IMR-90 (cell line): Measurements from ENCODE around the gene NDUFB4. TPM values are rescaled to one million over a fixed set of nuclear protein-coding genes. Genes with fewer than 3 reads are reported as not detected.

Experiments used
- ATAC-seq: fragments of 200-7000 bp; cut with Tn5 transposase; 2 replicates; pipeline ENCODE4 v1.9.1; 2020; ENCODE audit warnings: low read depth, mild to moderate bottlenecking, moderate library complexity
- BruUV-seq: library from RNA; stranded (reverse); fragments of 400-500 nt; replicated peaks from 2 replicates; lab custom pipeline; 2021; lab: Mats Ljungman, UMichigan
- CTCF ChIA-PET: fragments of 300-600 bp; formaldehyde crosslinking; extraction: SDS; loops from one replicate; lab custom pipeline; 2021; ENCODE audit warnings: antibody characterized with exemption; lab: Yijun Ruan, JAX
- POLR2A ChIA-PET: fragments of 300-600 bp; sonication (Branson Sonifier 250); formaldehyde crosslinking; loops from one replicate; lab custom pipeline; 2022; ENCODE audit warnings: antibody characterized with exemption; ENCODE audit not compliant: unreplicated experiment; lab: Charles Lee
- DNase-seq: peaks from one replicate; pipeline ENCODE4 v3.0.0; 2013
- H2AFZ ChIP-seq: replicated peaks from 2 replicates; pipeline ENCODE3; 2013; ENCODE audit warnings: low read length, mild to moderate bottlenecking; ENCODE audit not compliant: poor library complexity
- H2AK5ac ChIP-seq: 2 replicates; pipeline ENCODE4 v1.6.1; 2013; ENCODE audit warnings: low read depth, low read length, inconsistent platforms
- H2AK9ac ChIP-seq: replicated peaks from 2 replicates; pipeline ENCODE3; 2013; ENCODE audit warnings: mild to moderate bottlenecking, low read depth, low read length, moderate library complexity; ENCODE audit not compliant: poor library complexity
- H2BK120ac ChIP-seq: 2 replicates; pipeline ENCODE4 v1.6.1; 2013; ENCODE audit warnings: low read depth, low read length, inconsistent platforms
- H2BK15ac ChIP-seq: 3 replicates; pipeline ENCODE4 v1.6.1; 2013; ENCODE audit warnings: low read depth, low read length, inconsistent platforms
- H2BK20ac ChIP-seq: 2 replicates; pipeline ENCODE4 v1.6.1; 2013; ENCODE audit warnings: low read depth, mild to moderate bottlenecking, inconsistent platforms, low read length, moderate library complexity
- H2BK5ac ChIP-seq: 2 replicates; pipeline ENCODE4 v1.6.1; 2013; ENCODE audit warnings: mild to moderate bottlenecking, low read depth, low read length, inconsistent platforms; ENCODE audit not compliant: poor library complexity, severe bottlenecking
- H3K14ac ChIP-seq: replicated peaks from 2 replicates; pipeline ENCODE4 v1.6.1; 2013; ENCODE audit warnings: low read depth, low read length, inconsistent platforms
- H3K18ac ChIP-seq: 2 replicates; pipeline ENCODE4 v1.6.1; 2013; ENCODE audit warnings: low read depth, low read length, control low read depth
- H3K23ac ChIP-seq: 2 replicates; pipeline ENCODE4 v1.6.1; 2013; ENCODE audit warnings: low read depth, low read length, inconsistent platforms
- H3K27ac ChIP-seq: 2 replicates; pipeline ENCODE4 v1.5.1; 2013; ENCODE audit warnings: mild to moderate bottlenecking, control low read depth, low read length; ENCODE audit not compliant: insufficient read depth
- H3K27me3 ChIP-seq: 2 replicates; pipeline ENCODE4 v1.6.1; 2013; ENCODE audit warnings: low read length; ENCODE audit not compliant: control insufficient read depth, insufficient read depth
- H3K36me3 ChIP-seq: 2 replicates; pipeline ENCODE4 v1.6.1; 2013; ENCODE audit warnings: low read length, mixed read lengths; ENCODE audit not compliant: control insufficient read depth, insufficient read depth
- H3K4ac ChIP-seq: 2 replicates; pipeline ENCODE4 v1.6.1; 2013; ENCODE audit warnings: low read depth, low read length, inconsistent platforms
- H3K4me1 ChIP-seq: 2 replicates; pipeline ENCODE4 v1.6.1; 2013; ENCODE audit warnings: low read length, mixed read lengths; ENCODE audit not compliant: control insufficient read depth, insufficient read depth
- H3K4me2 ChIP-seq: 2 replicates; pipeline ENCODE4 v1.6.1; 2013; ENCODE audit warnings: low read depth, mild to moderate bottlenecking, control low read depth, low read length, moderate library complexity
- H3K4me3 ChIP-seq: 2 replicates; pipeline ENCODE4 v1.5.1; 2013; ENCODE audit warnings: low read depth, mild to moderate bottlenecking, control low read depth, low read length, moderate library complexity; ENCODE audit not compliant: insufficient read depth
- H3K56ac ChIP-seq: 2 replicates; pipeline ENCODE4 v1.6.1; 2013; ENCODE audit warnings: low read length, inconsistent platforms; ENCODE audit not compliant: insufficient read depth; ENCODE audit errors: extremely low read depth
- H3K79me1 ChIP-seq, 2 experiments: 2 replicates each; pipeline ENCODE4 v1.6.1; 2013; ENCODE audit warnings: low read length in 2 of 2, inconsistent platforms in 1 of 2, low read depth in 1 of 2
- H3K9ac ChIP-seq: 2 replicates; pipeline ENCODE4 v1.6.1; 2013; ENCODE audit warnings: low read depth, low read length, control low read depth
- H3K9me1 ChIP-seq: 2 replicates; pipeline ENCODE4 v1.6.1; 2013; ENCODE audit warnings: low read length, inconsistent platforms; ENCODE audit not compliant: insufficient read depth
- H3K9me3 ChIP-seq: 2 replicates; pipeline ENCODE4 v1.6.1; 2013; ENCODE audit warnings: low read length; ENCODE audit not compliant: control insufficient read depth, insufficient read depth
- H4K20me1 ChIP-seq: 2 replicates; pipeline ENCODE4 v1.6.1; 2013; ENCODE audit warnings: low read length, inconsistent platforms; ENCODE audit not compliant: insufficient read depth
- H4K5ac ChIP-seq: 2 replicates; pipeline ENCODE4 v1.6.1; 2013; ENCODE audit warnings: mild to moderate bottlenecking, low read depth, low read length, control low read depth
- H4K8ac ChIP-seq, 2 experiments: 2 replicates each; pipeline ENCODE4 v1.6.1; 2013; ENCODE audit warnings: low read depth in 2 of 2, low read length in 2 of 2, control low read depth in 1 of 2, inconsistent platforms in 1 of 2
- H4K91ac ChIP-seq: 2 replicates; pipeline ENCODE4 v1.6.1; 2013; ENCODE audit warnings: low read depth, low read length, inconsistent platforms; ENCODE audit not compliant: insufficient read depth
- CHD1 ChIP-seq: IDR thresholded peaks from 2 replicates; pipeline ENCODE4 v1.6.1; 2012; ENCODE audit warnings: low read depth, low read length, improper control_type of control experiment
- NFE2L2 ChIP-seq: fragments of 150-350 bp; IDR thresholded peaks from 2 replicates; pipeline ENCODE4 v1.6.1; 2016; ENCODE audit warnings: low read depth, mild to moderate bottlenecking, low read length
- RAD21 ChIP-seq: IDR thresholded peaks from 2 replicates; pipeline ENCODE4 v1.6.1; 2012; ENCODE audit warnings: low read length, improper control_type of control experiment
- RCOR1 ChIP-seq: IDR thresholded peaks from 2 replicates; pipeline ENCODE4 v1.6.1; 2012; ENCODE audit warnings: mild to moderate bottlenecking, low read length, improper control_type of control experiment; ENCODE audit not compliant: insufficient replicate concordance
- dilution Hi-C: fragments of 300-500 bp; cut with HindIII; formaldehyde crosslinking; loops from one replicate; pipeline ENCODE4 v1.14.3; 2018; ENCODE audit warnings: low sequenced_read_pairs; ENCODE audit not compliant: unreplicated experiment
- in situ Hi-C: fragments of 300-500 bp; cut with MboI; formaldehyde crosslinking; loops from 3 replicates; pipeline ENCODE4 v1.14.3; 2019; ENCODE audit warnings: low sequenced_read_pairs, inconsistent platforms, mixed read lengths
- intact Hi-C: fragments of 100-400 bp; cut with micrococcal nuclease; formaldehyde crosslinking; loops from 2 replicates; pipeline ENCODE4 v1.10.0; 2022
- polyA plus RNA-seq, 3 experiments: library from polyadenylated mRNA; depleted of rRNA; stranded (reverse); fragments of >200 nt; gene quantifications; 2 replicates each; pipeline ENCODE4 v1.2.3, GENCODE V29; 2012; ENCODE audit warnings: low replicate concordance in 1 of 3
- total RNA-seq: library from RNA; depleted of rRNA; stranded (reverse); fragments of >200 nt; gene quantifications from 2 replicates; pipeline ENCODE4 v1.2.3, GENCODE V29; 2012

The NDUFB4 gene
- total and polyA plus RNA-seq, 2 of the 4 experiments (the other 2 are of a cell fraction): 53.9 to 278 TPM

GRCh38 chr3:120623727-120624093, 27.6 kb downstream of the NDUFB4 start:
- H3K79me1 ChIP-seq: no peaks in the 10 kb centered on the region
- H3K4ac ChIP-seq: no peak overlapping the region
- H2AK5ac ChIP-seq: no peak overlapping the region
- dilution Hi-C loops (no loop called here), intact Hi-C loops (no loop called here), in situ Hi-C loops (no loop called here)
- H3K9me1 ChIP-seq: no peaks in the 10 kb centered on the region
- H3K27ac ChIP-seq: no peak overlapping the region
- no peak overlapping the region for H3K9ac ChIP-seq
- ATAC-seq (no peak), DNase-seq (no peak)
- no peak overlapping the region for H3K56ac ChIP-seq
- no peaks in the 10 kb centered on the region for H3K27me3 ChIP-seq
- ChIA-PET POLR2A (no interaction called here), CTCF (no interaction called here)
- no peak overlapping the region for H2AK9ac ChIP-seq
- H3K4me3 ChIP-seq: no peak overlapping the region
- no peak overlapping the region for H4K5ac ChIP-seq
- H3K4me1 ChIP-seq: no peaks in the 10 kb centered on the region
- H3K23ac ChIP-seq: no peak overlapping the region
- no peak overlapping the region for H2AFZ ChIP-seq
- no peak overlapping the region for H4K8ac ChIP-seq
- H3K4me2 ChIP-seq: no peak overlapping the region
- H4K20me1 ChIP-seq: no peaks in the 10 kb centered on the region
- no peak overlapping the region for H3K14ac ChIP-seq
- H3K18ac ChIP-seq: no peak overlapping the region
- no peak overlapping the region for H4K91ac ChIP-seq
- H3K9me3 ChIP-seq: 0 out of 2 replicates have a peak, but pooled peaks cover 6% of the 10 kb centered on the region
- H2BK15ac ChIP-seq: no peak overlapping the region
- BruUV-seq: no TSS peak
- no peaks in the 10 kb centered on the region for H3K36me3 ChIP-seq
- H2BK120ac ChIP-seq: peak overlapping the region; percentile 16; the same call in 1 of the 2 replicates
- peak overlapping the region; percentile 14 for H2BK5ac ChIP-seq
- H2BK20ac ChIP-seq: no peak overlapping the region
- TF ChIP-seq RCOR1: no peak
- no peak for TF ChIP-seq RAD21
- TF ChIP-seq CHD1: no peak
- TF ChIP-seq NFE2L2: no peak
